B cell (primary cell): Measurements from ENCODE around the gene KLHL28. TPM values are rescaled to one million over a fixed set of nuclear protein-coding genes. Genes with fewer than 3 reads are reported as not detected.

ENCODE experiments used
- ATAC-seq: fragments of 200-7000 bp; cut with Tn5 transposase; one replicate; pipeline ENCODE4 v1.10.0; 2021; ENCODE audit warnings: low read depth, mild to moderate bottlenecking, moderate number of reproducible peaks, moderate library complexity
- CTCF ChIA-PET: fragments of 350-600 bp; sonication (Branson Sonifier 250); formaldehyde crosslinking; loops from one replicate; lab custom pipeline; 2021; ENCODE audit warnings: antibody characterized with exemption, inconsistent platforms; lab: Charles Lee
- POLR2A ChIA-PET: fragments of 350-600 bp; sonication (Branson Sonifier 250); formaldehyde crosslinking; loops from one replicate; lab custom pipeline; 2021; ENCODE audit warnings: antibody characterized with exemption; lab: Charles Lee
- DNase-seq: peaks from one replicate; pipeline ENCODE4 v3.0.0; 2013
- H2AFZ ChIP-seq: 2 replicates; pipeline ENCODE4 v1.6.1; 2012; ENCODE audit warnings: mild to moderate bottlenecking, low read depth, low read length; ENCODE audit not compliant: insufficient read depth, poor library complexity, severe bottlenecking
- H3K27ac ChIP-seq, 2 donors: 1 replicate in 1 of 2; 2 replicates in 1 of 2; pipeline ENCODE4 v1.5.1; 2012 to 2013; ENCODE audit warnings: low read length in 2 of 2, mild to moderate bottlenecking in 2 of 2, moderate library complexity in 1 of 2
- H3K27me3 ChIP-seq, 4 experiments: fragments of 200-600 bp in 1 of 4; sonication (generic) in 1 of 4; replicated peaks in 1 of 4; 1 replicate in 2 of 4; 2 replicates in 2 of 4; pipeline versions ENCODE4 v1.6.1 to v1.7.0; 2013 to 2016; ENCODE audit warnings: low read length in 3 of 4, mild to moderate bottlenecking in 2 of 4, mixed read lengths in 1 of 4, moderate library complexity in 1 of 4; ENCODE audit not compliant: insufficient read depth in 4 of 4, control insufficient read depth in 3 of 4; ENCODE audit errors: control extremely low read depth in 1 of 4
- H3K36me3 ChIP-seq, 2 experiments: replicated peaks in 1 of 2; 1 replicate in 1 of 2; 2 replicates in 1 of 2; pipeline versions ENCODE4 v1.6.1 to v1.7.1; 2013; ENCODE audit warnings: low read length in 1 of 2; ENCODE audit not compliant: insufficient read depth in 2 of 2, control insufficient read depth in 1 of 2; ENCODE audit errors: control extremely low read depth in 1 of 2, extremely low read depth in 1 of 2
- H3K4me1 ChIP-seq, 2 donors: fragments of 200-600 bp in 1 of 2; sonication (generic) in 1 of 2; 1 replicate in 1 of 2; 2 replicates in 1 of 2; pipeline versions ENCODE4 v1.5.1 to v1.6.1; 2013 to 2017; ENCODE audit warnings: low read length in 2 of 2; ENCODE audit not compliant: control insufficient read depth in 2 of 2, insufficient read depth in 2 of 2
- H3K4me2 ChIP-seq: replicated peaks from 2 replicates; pipeline ENCODE3; 2012; ENCODE audit warnings: mild to moderate bottlenecking, low read depth, low read length; ENCODE audit not compliant: poor library complexity, severe bottlenecking
- H3K4me3 ChIP-seq, 5 experiments: fragments of 200-600 bp in 1 of 5; sonication (generic) in 1 of 5; 1 replicate in 3 of 5; 2 replicates in 2 of 5; pipeline versions ENCODE4 v1.5.1 to v1.7.0; 2011 to 2016; ENCODE audit warnings: low read length in 4 of 5, mild to moderate bottlenecking in 4 of 5, low read depth in 2 of 5, control low read depth in 1 of 5, moderate library complexity in 1 of 5; ENCODE audit not compliant: insufficient read depth in 1 of 5; ENCODE audit errors: control extremely low read depth in 1 of 5, extremely low read depth in 1 of 5
- H3K79me2 ChIP-seq: fragments of 200-600 bp; sonication (generic); one replicate; pipeline ENCODE4 v1.6.0; 2016; ENCODE audit warnings: low read length; ENCODE audit not compliant: control insufficient read depth, insufficient read depth
- H3K9ac ChIP-seq: fragments of 200-600 bp; sonication (generic); 2 replicates; pipeline ENCODE4 v1.6.1; 2017; ENCODE audit warnings: mild to moderate bottlenecking, low read length, moderate library complexity
- H3K9me3 ChIP-seq, 3 donors: one replicate each; pipeline versions ENCODE4 v1.6.1 to v1.7.1; 2013; ENCODE audit warnings: low read length in 2 of 3; ENCODE audit not compliant: control insufficient read depth in 2 of 3, insufficient read depth in 1 of 3; ENCODE audit errors: control extremely low read depth in 1 of 3
- H4K20me1 ChIP-seq: 2 replicates; pipeline ENCODE4 v1.6.0; 2012; ENCODE audit warnings: mild to moderate bottlenecking, low read length; ENCODE audit not compliant: insufficient read depth, control insufficient read depth, poor library complexity, severe bottlenecking
- H3K27ac Mint-ChIP-seq: one replicate; pipeline ENCODE4 v1.8.0; 2021; ENCODE audit warnings: mixed read lengths
- H3K27me3 Mint-ChIP-seq: one replicate; pipeline ENCODE4 v1.8.0; 2021; ENCODE audit warnings: mixed read lengths
- H3K4me1 Mint-ChIP-seq: one replicate; pipeline ENCODE4 v1.8.0; 2021; ENCODE audit warnings: mixed read lengths
- H3K4me3 Mint-ChIP-seq: one replicate; pipeline ENCODE4 v1.8.0; 2021; ENCODE audit warnings: mixed read lengths
- H3K9me3 Mint-ChIP-seq: one replicate; pipeline ENCODE4 v1.8.0; 2022; ENCODE audit warnings: mixed read lengths; ENCODE audit not compliant: insufficient read depth
- CTCF ChIP-seq: fragments of 200-600 bp; IDR thresholded peaks from one replicate; pipeline ENCODE4 v1.8.0; 2022; ENCODE audit warnings: antibody characterized with exemption, mild to moderate bottlenecking
- EZH2 ChIP-seq: IDR thresholded peaks from 2 replicates; pipeline ENCODE4 v1.6.1; 2012; ENCODE audit warnings: borderline replicate concordance, low read depth, mild to moderate bottlenecking, moderate library complexity, low read length; ENCODE audit not compliant: insufficient read depth, poor library complexity, severe bottlenecking
- WGBS: methylation state at CpG from one replicate; pipeline ENCODE4 v1.1.5; 2013; ENCODE audit warnings: missing lambda C conversion rate; ENCODE audit not compliant: insufficient coverage; 5-methylcytosine and 5-hydroxymethylcytosine counted together
- intact Hi-C: fragments of 100-400 bp; cut with micrococcal nuclease; formaldehyde crosslinking; loops from one replicate; pipeline ENCODE4 v1.10.0; 2022
- polyA plus RNA-seq: library from polyadenylated mRNA; depleted of rRNA; stranded (reverse); fragments of >200 nt; gene quantifications from 2 replicates; pipeline ENCODE4 v1.2.3, GENCODE V29; 2012
- total RNA-seq, 2 donors: library from RNA; stranded (reverse); fragments of 120-200 nt in 1 of 2; gene quantifications; 1 replicate in 1 of 2; 2 replicates in 1 of 2; pipeline versions ENCODE4 v1.2.3 to v1.2.4, GENCODE V29; 2013 to 2022

KLHL28 gene
- total and polyA plus RNA-seq, 2 donors (not counting 1 experiment from before 2014, with no cell fraction given), result 8.9 to 33.5 TPM

GRCh38 chr14:44963775-44964380 is 2.1 kb upstream of the KLHL28 start:
- H3K36me3 ChIP-seq, result peaks cover 0 to 5% of the 10 kb centered on the region in 2 experiments
- TF ChIP-seq EZH2 (no peak), CTCF (no peak)
- H3K4me3 Mint-ChIP-seq, result no peak overlapping the region
- H2AFZ ChIP-seq, result no peak overlapping the region
- H3K79me2 ChIP-seq, result peaks cover 90% of the 10 kb centered on the region
- H3K27me3 ChIP-seq, result no peaks in the 10 kb centered on the region
- 37% methylated on average over 6 of the region's 7 CpGs for whole genome bisulfite sequencing
- DNase-seq (peak; percentile 16), ATAC-seq (no peak)
- POLR2A ChIA-PET, result no interaction called here
- H3K27ac Mint-ChIP-seq, result no peak overlapping the region
- H3K9me3 Mint-ChIP-seq, result peaks cover 9% of the 10 kb centered on the region
- H3K9ac ChIP-seq, result peak overlapping the region; percentile 96
- intact Hi-C loops, result no loop called here
- CTCF ChIA-PET, result interaction anchor here (0.6 kb wide), 1 partner anchor 72 kb away, joined by 3 read pairs; no protein-coding TSS in a partner anchor
- peaks cover 1 to 17% (median 13%) of the 10 kb centered on the region in 3 donors for H3K9me3 ChIP-seq
- no peaks in the 10 kb centered on the region for H3K27me3 Mint-ChIP-seq
- peaks cover 53% of the 10 kb centered on the region for H3K4me1 Mint-ChIP-seq
- no peak overlapping the region for H3K27ac ChIP-seq
- peaks cover 15% of the 10 kb centered on the region for H4K20me1 ChIP-seq
- H3K4me3 ChIP-seq, result peak overlapping the region in 4 of 5 experiments; percentile 3 to 96 (median 56)
- H3K4me2 ChIP-seq, result peak overlapping the region; percentile 98
- peaks cover 45 to 55% of the 10 kb centered on the region in 2 donors for H3K4me1 ChIP-seq

GRCh38 chr14:44963044-44963528 is 1.3 kb upstream of the KLHL28 start:
- H3K4me3 ChIP-seq, result peak overlapping the region; percentile 81 to 96 (median 92)
- Mint-ChIP-seq H3K9me3 (peaks cover 7% of the 10 kb centered on the region), H3K4me3 (no peak overlapping the region), H3K4me1 (peaks cover 50% of the 10 kb centered on the region), H3K27me3 (no peaks in the 10 kb centered on the region), H3K27ac (no peak overlapping the region)
- H3K79me2 ChIP-seq, result peaks cover 91% of the 10 kb centered on the region
- H2AFZ ChIP-seq, result peak overlapping the region; percentile 98
- WGBS, result 21% methylated on average over 13 of the region's 13 CpGs
- ChIA-PET POLR2A (interaction anchor here (0.5 to 3.0 kb wide), 5 partner anchors 66 to 290 kb away, joined by 5 to 22 read pairs (median 15); partner anchors contain the start of genes FANCM, FKBP3, MIS18BP1 and PRPF39), CTCF (interaction anchor here (1.8 kb wide), 1 partner anchor 305 kb away, joined by 4 read pairs; no protein-coding TSS in a partner anchor)
- H3K27me3 ChIP-seq, result no peaks in the 10 kb centered on the region
- H3K4me2 ChIP-seq, result peak overlapping the region; percentile 98
- peaks cover 45 to 55% of the 10 kb centered on the region in 2 donors for H3K4me1 ChIP-seq
- H4K20me1 ChIP-seq, result peaks cover 23% of the 10 kb centered on the region
- TF ChIP-seq CTCF (no peak), EZH2 (no peak)
- intact Hi-C loops, result no loop called here
- peak overlapping the region; percentile 96 for H3K9ac ChIP-seq
- DNase-seq (no peak), ATAC-seq (no peak)
- H3K36me3 ChIP-seq, result no peaks in the 10 kb centered on the region
- H3K9me3 ChIP-seq, result peaks cover 1 to 15% (median 8%) of the 10 kb centered on the region in 3 donors
- peak overlapping the region; percentile 84 to 93 for H3K27ac ChIP-seq
